Suprapubic skin (tissue), 4 donors: Measurements from ENCODE around the gene ATG4A. TPM values are rescaled to one million over a fixed set of nuclear protein-coding genes. Genes with fewer than 3 reads are reported as not detected.
A peak's percentile ranks its signal among the peaks of the same experiment; 100 is the strongest.

Experiments used
- DNase-seq, 2 donors: peaks; one replicate each; pipeline ENCODE4 v3.0.0-alpha.2; 2019; ENCODE audit warnings: low spot score in 2 of 2
- H3K27ac ChIP-seq: fragments of 200-600 bp; sonication (generic); one replicate; pipeline ENCODE4 v1.5.1; 2019
- H3K27me3 ChIP-seq: fragments of 200-600 bp; sonication (generic); one replicate; pipeline ENCODE4 v1.5.1; 2019
- H3K36me3 ChIP-seq: fragments of 200-600 bp; sonication (generic); one replicate; pipeline ENCODE4 v1.5.1; 2019
- H3K4me1 ChIP-seq: fragments of 200-600 bp; sonication (generic); one replicate; pipeline ENCODE4 v1.5.1; 2019
- H3K4me3 ChIP-seq: fragments of 200-600 bp; sonication (generic); one replicate; pipeline ENCODE4 v1.5.1; 2019; ENCODE audit warnings: mild to moderate bottlenecking
- H3K9me3 ChIP-seq: fragments of 200-600 bp; sonication (generic); one replicate; pipeline ENCODE4 v1.5.1; 2019
- CTCF ChIP-seq, 2 donors: fragments of 200-600 bp in 1 of 2; fragments of 450-650 bp in 1 of 2; sonication (generic) in 1 of 2; IDR thresholded peaks; one replicate each; pipeline ENCODE4 v1.5.1; 2016 to 2019; ENCODE audit warnings: antibody characterized with exemption in 2 of 2, mild to moderate bottlenecking in 1 of 2, moderate library complexity in 1 of 2
- EP300 ChIP-seq: sonication (generic); formaldehyde crosslinking; IDR thresholded peaks from one replicate; pipeline ENCODE4 v1.6.1; 2017; ENCODE audit warnings: antibody characterized with exemption
- POLR2A ChIP-seq, 2 donors: fragments of 450-650 bp; IDR thresholded peaks; one replicate each; pipeline ENCODE4 v1.6.1; 2017; ENCODE audit warnings: antibody characterized with exemption in 2 of 2, mild to moderate bottlenecking in 2 of 2, moderate library complexity in 2 of 2
- POLR2AphosphoS5 ChIP-seq, 3 donors: sonication (generic); formaldehyde crosslinking; IDR thresholded peaks; one replicate each; pipeline ENCODE4 v1.6.1; 2017; ENCODE audit warnings: antibody characterized with exemption in 3 of 3
- WGBS: methylation state at CpG from one replicate; pipeline ENCODE4 v1.1.5; 2018; 5-methylcytosine and 5-hydroxymethylcytosine counted together
- total RNA-seq, 4 donors: library from RNA; depleted of rRNA; stranded (reverse); fragments of >200 nt; gene quantifications; one replicate each; pipeline ENCODE4 v1.1.0, GENCODE V29; 2016

Gene ATG4A
- total RNA-seq, result 10 to 100 TPM in 3 of 4 donors, 1 to 10 TPM in 1; 9.6 to 14.1 (median 12.7) TPM

- Histone ChIP-seq H3K9me3 (no peaks in the 10 kb centered on the region), H3K36me3 (peaks cover 5% of the 10 kb centered on the region), H3K4me1 (peaks cover 11% of the 10 kb centered on the region), H3K27ac (peak within 1 kb of the TSS; percentile 87), H3K4me3 (peak within 1 kb of the TSS; percentile 62), H3K27me3 (no peaks in the 10 kb centered on the region)
- WGBS, result 39% methylated on average over 35 of the region's 47 CpGs
- no peak for TF ChIP-seq EP300
- TF ChIP-seq POLR2AphosphoS5 (IDR thresholded peaks at IDR 0.05), result peak in 1 of 3 donors; percentile 53
- peak in 1 of 2 donors; percentile 37 for TF ChIP-seq POLR2A (IDR thresholded peaks at IDR 0.05)
- DNase-seq, result peak; percentile 94
Observed at GRCh38 chrX:108091264-108091877, at the start of gene ATG4A, which contains the start of gene PSMD10. ATG4A (plus strand) TSS chrX:108091778; CDS start chrX:108091827, 49 bp downstream. PSMD10 (minus strand) TSS chrX:108091542; CDS start chrX:108091520, 22 bp downstream.

GRCh38 chrX:108044554-108045256 is 46.9 kb upstream of the ATG4A start, which contains the start of gene VSIG1:
VSIG1 (plus strand) TSS chrX:108045065; CDS start chrX:108045131, 66 bp downstream.
- Histone ChIP-seq H3K27ac (no peak within 1 kb of the TSS), H3K36me3 (no peaks in the 10 kb centered on the region), H3K4me3 (no peak within 1 kb of the TSS), H3K9me3 (no peaks in the 10 kb centered on the region), H3K27me3 (no peaks in the 10 kb centered on the region), H3K4me1 (no peaks in the 10 kb centered on the region)
- WGBS, result 74% methylated on average over 10 of the region's 10 CpGs
- no peak for DNase-seq
- TF ChIP-seq CTCF (IDR thresholded peaks at IDR 0.05), result no peak

- Histone ChIP-seq H3K27ac (no peak overlapping the region), H3K27me3 (no peaks in the 10 kb centered on the region), H3K4me1 (no peaks in the 10 kb centered on the region), H3K36me3 (no peaks in the 10 kb centered on the region), H3K9me3 (no peaks in the 10 kb centered on the region), H3K4me3 (no peak overlapping the region)
- 41% methylated on average over 1 of the region's 1 CpG for WGBS
- TF ChIP-seq EP300 (no peak), POLR2AphosphoS5 (IDR thresholded peaks at IDR 0.05) (no peak), POLR2A (IDR thresholded peaks at IDR 0.05) (no peak), CTCF (IDR thresholded peaks at IDR 0.05) (no peak)
- no peak for DNase-seq
Observed at GRCh38 chrX:108049649-108050048, 41.9 kb upstream of the ATG4A start.

- DNase-seq, result no peak
- Histone ChIP-seq H3K36me3 (no peaks in the 10 kb centered on the region), H3K4me1 (no peaks in the 10 kb centered on the region), H3K27ac (no peak overlapping the region), H3K4me3 (no peak overlapping the region), H3K27me3 (no peaks in the 10 kb centered on the region), H3K9me3 (no peaks in the 10 kb centered on the region)
- TF ChIP-seq CTCF (IDR thresholded peaks at IDR 0.05), result no peak
- no peak for TF ChIP-seq EP300
- no peak for TF ChIP-seq POLR2AphosphoS5 (IDR thresholded peaks at IDR 0.05)
- no peak for TF ChIP-seq POLR2A (IDR thresholded peaks at IDR 0.05)
Observed at GRCh38 chrX:108053218-108053617, 38.4 kb upstream of the ATG4A start.

- no peak for TF ChIP-seq POLR2A (IDR thresholded peaks at IDR 0.05)
- TF ChIP-seq POLR2AphosphoS5 (IDR thresholded peaks at IDR 0.05), result no peak
- no peak for TF ChIP-seq CTCF (IDR thresholded peaks at IDR 0.05)
- no peak for TF ChIP-seq EP300
- no peak overlapping the region for H3K27ac ChIP-seq
- H3K4me3 ChIP-seq, result no peak overlapping the region
- no peaks in the 10 kb centered on the region for H3K36me3 ChIP-seq
- no peak for DNase-seq
- no peaks in the 10 kb centered on the region for H3K27me3 ChIP-seq
- H3K9me3 ChIP-seq, result no peaks in the 10 kb centered on the region
- no peaks in the 10 kb centered on the region for H3K4me1 ChIP-seq
Observed at GRCh38 chrX:108055546-108055945, 36.0 kb upstream of the ATG4A start.
